Fibroblast of skin of left biceps (primary cell): Measurements from ENCODE around the gene DDX28.

Experiments used
- DNase-seq, 2 experiments: peaks; one replicate each; pipeline ENCODE4 v3.0.0-alpha.2; 2013; ENCODE audit warnings: low read depth in 2 of 2

Gene DDX28

GRCh38 chr16:68022728-68023537 is at the start of gene DDX28, which contains the start of gene DUS2:
Gene DDX28 (minus strand): TSS chr16:68023232. CDS start chr16:68023202, 30 bp downstream.
Gene DUS2 (plus strand): TSS chr16:68023284. CDS start chr16:68038024, 14,740 bp downstream.
- DNase-seq, result peak; percentile 72 to 76

- DNase-seq, result no peak
These were observed 49.1 kb upstream of the DDX28 start for GRCh38 chr16:68072038-68072695.

- DNase-seq, result no peak
These were observed 48.5 kb upstream of the DDX28 start for GRCh38 chr16:68071518-68071901.

- DNase-seq, result no peak
These were observed 47.9 kb upstream of the DDX28 start for GRCh38 chr16:68070806-68071517.

- no peak for DNase-seq
These were observed 47.3 kb upstream of the DDX28 start for GRCh38 chr16:68070249-68070730.

GRCh38 chr16:68069511-68070248 is 46.6 kb upstream of the DDX28 start:
- no peak for DNase-seq

- DNase-seq, result no peak
These were observed 45.9 kb upstream of the DDX28 start for GRCh38 chr16:68068926-68069325.

GRCh38 chr16:68066763-68067162 is 43.7 kb upstream of the DDX28 start:
- no peak for DNase-seq

GRCh38 chr16:68065716-68066305 is 42.8 kb upstream of the DDX28 start:
- DNase-seq, result peak; percentile 51 to 53

GRCh38 chr16:68064791-68065365 is 41.8 kb upstream of the DDX28 start:
- peak; percentile 34 to 47 for DNase-seq

GRCh38 chr16:68062910-68063393 is 39.9 kb upstream of the DDX28 start:
- DNase-seq, result no peak

- DNase-seq, result no peak
These were observed 38.4 kb upstream of the DDX28 start for GRCh38 chr16:68061396-68061795.

- DNase-seq, result no peak
These were observed 36.8 kb upstream of the DDX28 start for GRCh38 chr16:68059804-68060203.

- no peak for DNase-seq
These were observed 32.4 kb upstream of the DDX28 start for GRCh38 chr16:68055395-68055794.

- no peak for DNase-seq
These were observed 26.4 kb upstream of the DDX28 start for GRCh38 chr16:68049449-68049848.

GRCh38 chr16:68047987-68048386 is 25.0 kb upstream of the DDX28 start:
- DNase-seq, result no peak

GRCh38 chr16:68046106-68046505 is 23.1 kb upstream of the DDX28 start:
- DNase-seq, result no peak

GRCh38 chr16:68041783-68042182 is 18.8 kb upstream of the DDX28 start:
- DNase-seq, result no peak

- DNase-seq, result peak; percentile 6 to 10
These were observed 17.7 kb upstream of the DDX28 start for GRCh38 chr16:68040506-68041288.
